ENCODE results near the gene ANKS1B.

DNA sequence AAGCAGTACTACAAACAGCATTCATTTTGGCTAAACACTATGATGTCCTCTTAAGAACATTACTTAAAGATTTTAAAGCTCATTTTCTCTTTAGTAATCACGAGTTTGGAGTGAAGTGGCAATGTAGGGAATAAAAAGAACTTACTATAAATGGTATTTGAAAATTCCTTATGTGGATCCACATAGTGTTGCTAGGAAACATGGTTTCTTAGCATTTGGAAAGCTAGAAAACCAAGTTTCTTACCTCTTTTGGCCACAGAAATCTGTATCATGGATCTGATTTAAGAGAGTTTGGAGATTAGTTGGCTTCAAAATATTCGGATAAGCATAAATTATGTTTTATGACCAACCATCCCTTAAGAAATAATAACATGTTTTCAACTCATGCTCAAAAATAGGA lies 674.9 kb downstream of the ANKS1B start:
- TF ChIP-seq, protein P1, sequence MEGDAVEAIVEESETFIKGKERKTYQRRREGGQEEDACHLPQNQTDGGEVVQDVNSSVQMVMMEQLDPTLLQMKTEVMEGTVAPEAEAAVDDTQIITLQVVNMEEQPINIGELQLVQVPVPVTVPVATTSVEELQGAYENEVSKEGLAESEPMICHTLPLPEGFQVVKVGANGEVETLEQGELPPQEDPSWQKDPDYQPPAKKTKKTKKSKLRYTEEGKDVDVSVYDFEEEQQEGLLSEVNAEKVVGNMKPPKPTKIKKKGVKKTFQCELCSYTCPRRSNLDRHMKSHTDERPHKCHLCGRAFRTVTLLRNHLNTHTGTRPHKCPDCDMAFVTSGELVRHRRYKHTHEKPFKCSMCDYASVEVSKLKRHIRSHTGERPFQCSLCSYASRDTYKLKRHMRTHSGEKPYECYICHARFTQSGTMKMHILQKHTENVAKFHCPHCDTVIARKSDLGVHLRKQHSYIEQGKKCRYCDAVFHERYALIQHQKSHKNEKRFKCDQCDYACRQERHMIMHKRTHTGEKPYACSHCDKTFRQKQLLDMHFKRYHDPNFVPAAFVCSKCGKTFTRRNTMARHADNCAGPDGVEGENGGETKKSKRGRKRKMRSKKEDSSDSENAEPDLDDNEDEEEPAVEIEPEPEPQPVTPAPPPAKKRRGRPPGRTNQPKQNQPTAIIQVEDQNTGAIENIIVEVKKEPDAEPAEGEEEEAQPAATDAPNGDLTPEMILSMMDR (IDR thresholded peaks at IDR 0.05 in 2 of 3, conservative IDR thresholded peaks at IDR 0.05 in 1 of 3; ENCODE audit: borderline replicate concordance in 1 of 3, insufficient read depth in 1 of 3, low read depth in 2 of 3, low read length in 2 of 3): no peak
- TF ChIP-seq FOSL1 (IDR thresholded peaks at IDR 0.05; ENCODE audit: low read depth) (no peak), POLR2A (IDR thresholded peaks at IDR 0.05; ENCODE audit: borderline replicate concordance, extremely low read depth, insufficient read depth, insufficient read length) (no peak), SP1 (IDR thresholded peaks at IDR 0.05; ENCODE audit: low read depth) (no peak), TCF7L2 (IDR thresholded peaks at IDR 0.05; ENCODE audit: borderline replicate concordance, extremely low read depth, insufficient read depth, insufficient read length) (no peak), POLR2AphosphoS5 (IDR thresholded peaks at IDR 0.05; ENCODE audit: low read depth, low read length) (no peak), YY1 (IDR thresholded peaks at IDR 0.05; ENCODE audit: extremely low read depth, insufficient replicate concordance, low read depth, low read length) (no peak), ELF1 (IDR thresholded peaks at IDR 0.05; ENCODE audit: borderline replicate concordance, low read depth) (no peak)
- TF ChIP-seq, protein P2, sequence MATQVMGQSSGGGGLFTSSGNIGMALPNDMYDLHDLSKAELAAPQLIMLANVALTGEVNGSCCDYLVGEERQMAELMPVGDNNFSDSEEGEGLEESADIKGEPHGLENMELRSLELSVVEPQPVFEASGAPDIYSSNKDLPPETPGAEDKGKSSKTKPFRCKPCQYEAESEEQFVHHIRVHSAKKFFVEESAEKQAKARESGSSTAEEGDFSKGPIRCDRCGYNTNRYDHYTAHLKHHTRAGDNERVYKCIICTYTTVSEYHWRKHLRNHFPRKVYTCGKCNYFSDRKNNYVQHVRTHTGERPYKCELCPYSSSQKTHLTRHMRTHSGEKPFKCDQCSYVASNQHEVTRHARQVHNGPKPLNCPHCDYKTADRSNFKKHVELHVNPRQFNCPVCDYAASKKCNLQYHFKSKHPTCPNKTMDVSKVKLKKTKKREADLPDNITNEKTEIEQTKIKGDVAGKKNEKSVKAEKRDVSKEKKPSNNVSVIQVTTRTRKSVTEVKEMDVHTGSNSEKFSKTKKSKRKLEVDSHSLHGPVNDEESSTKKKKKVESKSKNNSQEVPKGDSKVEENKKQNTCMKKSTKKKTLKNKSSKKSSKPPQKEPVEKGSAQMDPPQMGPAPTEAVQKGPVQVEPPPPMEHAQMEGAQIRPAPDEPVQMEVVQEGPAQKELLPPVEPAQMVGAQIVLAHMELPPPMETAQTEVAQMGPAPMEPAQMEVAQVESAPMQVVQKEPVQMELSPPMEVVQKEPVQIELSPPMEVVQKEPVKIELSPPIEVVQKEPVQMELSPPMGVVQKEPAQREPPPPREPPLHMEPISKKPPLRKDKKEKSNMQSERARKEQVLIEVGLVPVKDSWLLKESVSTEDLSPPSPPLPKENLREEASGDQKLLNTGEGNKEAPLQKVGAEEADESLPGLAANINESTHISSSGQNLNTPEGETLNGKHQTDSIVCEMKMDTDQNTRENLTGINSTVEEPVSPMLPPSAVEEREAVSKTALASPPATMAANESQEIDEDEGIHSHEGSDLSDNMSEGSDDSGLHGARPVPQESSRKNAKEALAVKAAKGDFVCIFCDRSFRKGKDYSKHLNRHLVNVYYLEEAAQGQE (IDR thresholded peaks at IDR 0.05; ENCODE audit: low read depth): no peak
- TF ChIP-seq, protein P3, sequence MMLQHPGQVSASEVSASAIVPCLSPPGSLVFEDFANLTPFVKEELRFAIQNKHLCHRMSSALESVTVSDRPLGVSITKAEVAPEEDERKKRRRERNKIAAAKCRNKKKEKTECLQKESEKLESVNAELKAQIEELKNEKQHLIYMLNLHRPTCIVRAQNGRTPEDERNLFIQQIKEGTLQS (IDR thresholded peaks at IDR 0.05): no peak

Measured in HCT116 (cell line).